ENCODE results near the gene AKT1S1.
A peak's percentile ranks its signal among the peaks of the same experiment; 100 is the strongest.

AKT1S1 gene

DNA sequence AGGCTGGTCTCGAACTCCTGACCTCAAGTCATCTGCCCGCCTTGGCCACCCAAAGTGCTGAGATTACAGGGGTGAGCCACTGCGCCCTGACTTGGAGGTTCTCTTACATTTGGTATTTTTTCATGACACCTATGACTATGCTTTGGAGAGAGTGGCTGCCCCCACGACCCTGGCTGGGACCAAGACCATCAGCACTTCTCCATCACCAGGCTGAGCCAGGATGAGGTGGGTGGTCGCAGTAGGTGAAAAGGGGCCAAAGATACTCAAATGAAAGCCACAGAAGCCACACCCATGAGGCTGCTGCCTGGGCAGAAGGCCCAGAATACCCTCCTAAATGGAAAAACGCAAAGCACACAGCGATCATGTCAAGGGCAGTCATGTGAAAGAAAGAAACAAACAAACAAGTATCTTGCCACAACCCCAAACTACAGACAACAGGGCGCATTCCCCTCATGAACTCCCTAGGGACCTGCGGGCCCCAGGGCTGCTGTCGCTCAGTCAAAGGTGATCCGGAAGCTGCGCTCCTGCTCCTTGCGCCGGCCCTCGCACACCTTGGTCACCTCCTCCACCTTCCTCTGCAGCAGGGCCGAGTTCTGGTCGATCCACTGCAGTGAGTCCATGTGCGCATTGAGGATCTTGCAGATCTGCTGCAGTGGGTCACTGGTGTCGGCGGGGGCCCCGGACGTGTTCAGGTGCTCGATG, 30.7 kb upstream of the AKT1S1 start:
- no peak for DNase-seq

DNA sequence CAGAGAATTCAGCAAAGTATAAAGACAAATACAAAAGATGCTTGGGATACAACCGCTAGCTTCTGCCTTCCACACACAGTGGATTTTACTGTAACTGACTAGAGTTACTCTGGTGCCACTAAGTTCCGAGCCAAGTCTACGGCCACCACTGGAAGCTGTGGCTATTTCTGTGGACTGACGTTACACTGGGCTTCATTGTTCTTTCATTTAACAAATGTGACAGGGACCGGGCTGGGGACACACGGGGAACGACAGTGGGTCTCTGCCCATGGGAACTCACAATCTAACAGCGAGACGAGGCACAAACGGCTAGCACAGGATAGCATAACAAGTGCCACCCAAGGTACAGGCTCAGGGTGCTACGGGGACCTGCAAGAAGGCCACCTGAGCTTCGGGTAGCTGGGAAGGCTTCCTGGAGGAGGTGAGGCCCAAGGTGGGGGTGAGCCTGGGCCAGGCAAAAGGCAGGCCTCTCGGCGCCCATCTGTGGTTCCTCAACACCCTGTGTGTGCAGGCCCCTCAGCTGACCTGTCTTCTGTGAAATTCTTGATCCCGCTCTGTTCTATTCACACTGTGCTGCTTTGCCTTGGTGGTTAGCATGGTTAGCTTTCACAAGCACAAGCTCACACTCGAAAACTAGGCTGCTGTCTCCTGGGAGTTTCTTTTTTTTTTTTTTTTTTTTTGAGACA, 29.9 kb upstream of the AKT1S1 start:
- DNase-seq: no peak

DNA sequence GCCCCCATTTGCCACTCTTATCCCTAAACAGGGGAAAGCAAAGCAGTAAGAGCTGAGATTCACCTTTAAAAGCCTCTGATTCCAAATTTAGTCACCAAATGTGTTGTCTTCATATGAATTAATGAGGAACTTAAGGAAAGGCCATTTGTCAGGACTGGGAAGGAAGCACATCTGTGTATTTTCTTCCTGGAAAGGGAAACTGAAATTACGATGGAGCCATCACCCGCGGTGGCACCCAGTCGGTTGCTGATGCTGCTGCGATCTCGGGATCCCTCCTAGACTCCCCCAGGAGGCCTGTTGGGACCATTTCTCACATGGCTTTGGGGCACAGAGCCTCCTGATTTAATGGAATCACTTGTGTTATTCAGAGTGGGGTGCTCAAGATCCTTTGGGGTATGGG, 27.0 kb upstream of the AKT1S1 start:
- DNase-seq: no peak

GRCh38 chr19:49896863-49897621, 19.9 kb upstream of the AKT1S1 start, which contains the start of gene IL4I1:
IL4I1 (minus strand) TSS chr19:49896887; CDS start chr19:49896160, 727 bp downstream.
- DNase-seq: no peak

- no peak for DNase-seq
Measured at GRCh38 chr19:49895566-49896297, 18.6 kb upstream of the AKT1S1 start.

DNA sequence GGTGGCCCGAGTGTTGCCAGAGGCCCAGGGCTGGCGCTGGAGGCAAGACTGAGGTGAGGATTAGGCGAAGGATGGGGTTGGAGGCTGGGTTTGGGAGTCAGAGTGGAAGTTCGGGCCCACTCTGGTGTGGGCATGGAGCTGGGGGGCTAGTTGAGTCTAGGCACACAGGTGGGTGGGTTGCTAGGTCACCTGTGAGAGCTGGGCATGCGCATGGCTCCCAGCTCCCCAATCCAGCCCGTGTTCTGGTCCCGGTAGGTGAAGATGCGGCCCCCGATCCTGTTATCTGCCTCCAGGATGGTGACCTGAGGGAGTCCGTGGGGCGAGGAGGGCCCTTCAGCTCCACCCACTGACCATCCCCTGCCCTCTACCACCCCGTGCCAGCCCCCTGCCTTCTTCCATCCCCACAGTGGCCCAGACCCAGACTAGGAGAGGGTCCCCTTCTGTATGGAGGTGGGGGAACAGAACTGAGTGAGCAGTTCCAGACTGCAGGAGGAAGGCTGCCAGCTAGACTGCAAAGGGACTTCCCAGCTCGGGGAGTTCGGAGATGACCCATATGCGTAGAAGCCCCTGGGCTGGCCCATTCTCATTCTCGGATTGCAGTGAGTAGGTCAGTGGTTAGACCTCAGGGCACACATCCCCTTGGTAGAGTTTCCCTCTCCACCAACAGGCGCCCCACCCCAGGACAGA, 17.9 kb upstream of the AKT1S1 start:
- DNase-seq: no peak

GRCh38 chr19:49894011-49894664, 17.0 kb upstream of the AKT1S1 start:
- DNase-seq: no peak

DNA sequence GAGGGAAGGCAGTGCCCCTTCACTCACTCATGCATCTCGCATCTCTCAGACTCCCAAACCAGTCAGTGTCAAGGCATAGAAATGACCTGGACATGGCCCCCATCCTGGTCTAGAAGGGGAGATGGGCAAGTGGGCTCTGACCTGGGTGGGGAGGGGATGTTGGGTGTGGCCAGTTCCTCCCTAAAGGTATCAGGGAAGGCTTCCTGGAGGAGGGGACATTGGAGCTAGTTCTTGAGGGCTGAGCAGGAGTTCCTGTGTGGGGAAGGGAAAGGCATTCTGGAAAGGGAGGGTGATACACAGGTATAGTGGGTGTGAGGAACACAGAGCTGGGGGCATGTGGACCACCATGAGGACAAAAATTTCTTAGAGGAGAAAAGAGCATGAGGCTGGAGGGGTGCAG, 15.6 kb upstream of the AKT1S1 start:
- DNase-seq: no peak

- no peak for DNase-seq
Measured at GRCh38 chr19:49891393-49891792, 14.2 kb upstream of the AKT1S1 start.

GRCh38 chr19:49890349-49891311, 13.5 kb upstream of the AKT1S1 start:
- DNase-seq: no peak

- DNase-seq: no peak
Measured at GRCh38 chr19:49889687-49890348, 12.7 kb upstream of the AKT1S1 start.

DNA sequence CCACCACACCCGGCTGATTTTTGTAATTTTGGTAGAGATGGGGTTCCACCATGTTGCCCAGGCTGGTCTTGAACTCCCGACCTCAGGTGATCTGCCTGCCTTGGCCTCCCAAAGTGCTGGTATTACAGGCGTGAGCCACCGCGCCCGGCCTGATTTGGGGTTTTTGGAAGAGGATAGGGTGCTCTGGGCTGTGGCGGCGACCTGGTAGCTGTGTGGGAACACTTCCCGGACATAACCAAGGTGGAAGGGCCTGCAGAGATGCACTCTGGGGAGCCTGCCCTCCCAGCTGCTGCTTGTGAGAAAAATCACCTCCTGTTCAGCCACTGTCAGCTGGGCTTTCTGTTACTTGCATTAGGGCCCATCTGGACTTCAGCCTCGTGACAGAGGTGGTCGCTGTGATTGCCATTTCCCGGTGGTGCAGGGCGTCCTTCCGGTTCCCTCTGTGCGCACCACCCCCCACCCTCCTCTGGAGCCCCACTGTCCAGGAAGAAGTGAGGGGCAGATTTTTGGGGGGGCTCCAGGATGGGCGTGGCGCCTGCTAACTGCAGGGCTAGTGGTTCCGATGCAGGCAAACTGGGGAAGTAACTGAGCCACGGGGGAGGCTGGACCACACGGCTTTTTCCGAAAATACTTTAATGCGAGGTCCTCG, 12.0 kb upstream of the AKT1S1 start:
- DNase-seq: no peak

DNA sequence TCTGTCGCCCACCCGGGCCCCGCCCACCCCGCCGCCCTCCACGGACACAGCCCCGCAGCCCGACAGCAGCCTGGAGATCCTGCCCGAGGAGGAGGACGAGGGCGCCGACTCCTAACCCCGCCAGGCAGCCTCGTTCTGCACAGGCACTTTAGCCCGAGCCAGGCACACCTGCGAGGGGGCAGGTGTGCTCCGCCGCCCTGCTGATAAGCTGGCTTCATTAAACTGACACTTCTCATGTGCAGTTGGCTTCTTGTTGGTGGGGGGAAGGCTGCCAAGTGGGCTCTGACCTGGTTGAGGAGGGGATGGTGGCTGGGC, 11.3 kb upstream of the AKT1S1 start:
- DNase-seq: peak; percentile 82

- DNase-seq: peak; percentile 33
Measured at GRCh38 chr19:49887665-49888509, 10.7 kb upstream of the AKT1S1 start.

DNA sequence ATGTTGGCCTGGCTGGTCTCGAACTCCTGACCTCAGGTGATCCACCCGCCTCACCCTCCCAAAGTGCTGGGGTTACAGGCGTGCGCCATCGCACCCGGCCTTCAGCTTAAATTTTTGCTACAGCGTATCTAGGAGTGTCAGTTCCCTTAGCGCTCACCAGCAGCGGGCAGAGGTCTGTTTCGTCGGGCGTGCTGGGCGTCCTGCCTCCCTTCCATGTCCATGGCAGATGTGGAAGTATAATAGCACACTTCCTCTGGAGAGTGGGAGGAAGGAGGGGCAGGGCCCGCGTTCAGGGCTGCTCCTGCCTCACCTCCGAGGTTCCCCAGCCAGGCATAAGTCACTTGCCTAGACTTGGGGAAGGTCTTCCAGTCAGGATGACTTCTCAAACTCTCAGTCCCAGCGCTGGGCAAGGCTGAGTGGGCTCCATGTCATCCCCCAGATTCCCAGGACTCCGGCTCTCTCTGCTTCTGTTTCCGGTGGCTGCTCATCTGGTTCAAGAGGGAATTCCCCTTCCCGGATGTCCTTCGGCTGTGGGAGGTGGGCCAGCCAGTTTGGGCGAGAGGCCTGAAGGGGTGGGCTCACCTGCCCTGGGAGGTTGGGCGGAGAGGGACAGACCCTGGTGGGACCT, 10.0 kb upstream of the AKT1S1 start:
- DNase-seq: no peak

DNA sequence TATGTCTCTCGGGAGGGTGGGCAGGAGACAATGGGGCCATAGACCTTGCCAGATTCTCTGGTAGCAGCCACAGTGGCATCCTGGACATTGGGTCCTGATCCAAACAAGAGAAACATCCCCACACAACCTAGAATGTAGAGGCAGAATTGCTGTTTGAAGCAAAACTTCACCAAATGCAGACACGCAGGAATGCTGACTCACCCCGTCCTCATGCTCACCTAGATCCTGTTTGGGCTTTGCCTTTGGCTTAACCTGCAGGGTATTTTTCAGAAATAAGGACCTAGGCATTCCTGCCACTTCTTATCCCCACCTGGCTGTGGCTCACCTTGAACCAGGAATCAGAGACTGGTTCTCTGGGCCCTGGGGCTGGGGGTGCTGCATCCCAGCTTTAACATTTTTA, 7.6 kb upstream of the AKT1S1 start:
- DNase-seq: no peak

DNA sequence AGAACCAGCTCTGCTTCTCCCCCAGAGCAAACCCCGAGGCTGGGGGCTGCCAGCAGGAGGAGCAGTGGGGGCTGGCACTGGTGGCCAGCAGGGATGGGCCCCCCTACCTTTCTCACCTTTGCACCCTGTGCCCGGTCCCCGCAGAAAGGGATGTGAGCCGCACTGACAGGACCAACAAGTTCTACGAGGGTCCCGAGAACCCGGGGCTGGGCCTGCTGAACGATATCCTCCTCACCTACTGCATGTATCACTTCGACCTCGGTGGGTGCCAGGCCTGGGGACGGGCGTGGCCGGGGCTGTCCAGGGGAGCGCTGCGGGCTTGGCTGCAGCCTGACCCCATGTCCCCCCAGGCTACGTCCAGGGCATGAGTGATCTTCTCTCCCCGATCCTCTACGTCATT, 7.0 kb upstream of the AKT1S1 start:
- no peak for DNase-seq

- DNase-seq: no peak
Measured at GRCh38 chr19:49883094-49883493, 5.9 kb upstream of the AKT1S1 start.

Data from DMS79 treated with DMSO at 0.1 percent for 48 hours (cell line).